ENCODE results near the gene INTS11.

The INTS11 gene

GRCh38 chr1:1342584-1343115, 18.2 kb upstream of the INTS11 start:
- no peak overlapping the region for H2AK5ac ChIP-seq (ENCODE audit: low read length)
- peaks cover 15% of the 10 kb centered on the region for H3K79me2 ChIP-seq (ENCODE audit: control insufficient read depth, insufficient read depth, low read length, poor library complexity)
- no peak overlapping the region for H3K18ac ChIP-seq (ENCODE audit: low read length)
- no peak overlapping the region for H4K8ac ChIP-seq (ENCODE audit: low read depth, low read length)
- no peak overlapping the region for H2BK120ac ChIP-seq (ENCODE audit: insufficient read depth, low read length, poor library complexity)
- no peak overlapping the region for H3K4ac ChIP-seq (ENCODE audit: low read depth, low read length)
- no peaks in the 10 kb centered on the region for H3K79me1 ChIP-seq (ENCODE audit: low read length)
- WGBS (ENCODE audit: extremely low coverage, insufficient coverage, insufficient read length), result no CpG with 5 or more reads among the region's 18 CpGs
- H3K4me1 ChIP-seq (ENCODE audit: control insufficient read depth in 1 of 2, insufficient read depth in 2 of 2, low read length in 2 of 2), result peaks cover 7 to 20% of the 10 kb centered on the region in 2 experiments
- no peak overlapping the region for H2BK5ac ChIP-seq (ENCODE audit: low read depth, low read length, poor library complexity)
- H3K4me2 ChIP-seq (ENCODE audit: low read length), result no peak overlapping the region
- peaks cover 13% of the 10 kb centered on the region for H3K9me3 ChIP-seq (ENCODE audit: insufficient read depth, low read depth, low read length)
- H4K91ac ChIP-seq (ENCODE audit: low read depth, low read length), result no peak overlapping the region
- no peak overlapping the region for H3K27ac ChIP-seq (ENCODE audit: low read depth, low read length)
- no peak overlapping the region for H3K9ac ChIP-seq (ENCODE audit: low read length)
- no peak for DNase-seq
- H2AFZ ChIP-seq (ENCODE audit: insufficient read depth, low read length, poor library complexity), result no peak overlapping the region
- no peak overlapping the region for H3K14ac ChIP-seq (ENCODE audit: low read length)
- no peak overlapping the region for H4K12ac ChIP-seq (ENCODE audit: low read depth, low read length)
- H3K27me3 ChIP-seq (ENCODE audit: insufficient read depth, low read length), result no peaks in the 10 kb centered on the region
- H3K4me3 ChIP-seq (ENCODE audit: low read depth, low read length), result no peak overlapping the region
- peaks cover 42 to 47% of the 10 kb centered on the region in 2 experiments for H3K36me3 ChIP-seq (ENCODE audit: control insufficient read depth in 1 of 2, insufficient read depth in 2 of 2, low read length in 2 of 2)
- no peak overlapping the region for H3K23ac ChIP-seq (ENCODE audit: low read length)
- H2BK12ac ChIP-seq (ENCODE audit: low read length), result no peak overlapping the region

GRCh38 chr1:1342061-1342562, 17.7 kb upstream of the INTS11 start:
- Histone ChIP-seq H3K9ac (ENCODE audit: low read length) (no peak overlapping the region), H2BK120ac (ENCODE audit: insufficient read depth, low read length, poor library complexity) (no peak overlapping the region)
- no CpG with 5 or more reads among the region's 28 CpGs for WGBS (ENCODE audit: extremely low coverage, insufficient coverage, insufficient read length)

DNA sequence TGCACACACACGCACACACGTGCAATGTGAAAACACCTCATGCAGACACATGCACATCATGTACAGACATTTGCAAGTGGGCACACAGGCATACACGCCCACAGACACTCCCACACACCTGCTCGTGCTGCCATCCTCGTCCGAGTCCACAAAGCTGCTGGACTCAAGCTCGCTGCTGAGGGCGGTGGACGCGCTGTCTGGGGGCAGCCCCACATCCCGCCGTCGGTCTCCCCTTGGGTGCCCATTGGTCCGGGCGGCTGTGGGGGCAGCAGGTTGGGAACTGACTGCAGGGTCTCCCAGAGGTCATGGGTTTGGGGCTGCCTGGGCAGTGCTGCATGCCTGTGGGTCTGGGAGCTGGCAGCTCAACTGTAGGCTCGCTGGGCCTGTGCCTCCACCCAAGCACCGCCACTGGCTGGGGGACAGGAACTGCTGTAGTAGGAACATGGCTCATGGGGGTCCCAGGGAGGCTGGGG, 17.1 kb upstream of the INTS11 start:
- H2AK5ac ChIP-seq (ENCODE audit: low read length), result no peak overlapping the region
- H3K4me2 ChIP-seq (ENCODE audit: low read length), result no peak overlapping the region
- no peak overlapping the region for H2BK120ac ChIP-seq (ENCODE audit: insufficient read depth, low read length, poor library complexity)
- no peak overlapping the region for H3K23ac ChIP-seq (ENCODE audit: low read length)
- WGBS (ENCODE audit: extremely low coverage, insufficient coverage, insufficient read length), result no CpG with 5 or more reads among the region's 17 CpGs
- H4K12ac ChIP-seq (ENCODE audit: low read depth, low read length), result no peak overlapping the region
- no peak overlapping the region for H3K9ac ChIP-seq (ENCODE audit: low read length)
- H3K79me2 ChIP-seq (ENCODE audit: control insufficient read depth, insufficient read depth, low read length, poor library complexity), result peaks cover 7% of the 10 kb centered on the region
- H3K9me3 ChIP-seq (ENCODE audit: insufficient read depth, low read depth, low read length), result peaks cover 13% of the 10 kb centered on the region
- H3K79me1 ChIP-seq (ENCODE audit: low read length), result no peaks in the 10 kb centered on the region
- H3K14ac ChIP-seq (ENCODE audit: low read length), result no peak overlapping the region
- no peak overlapping the region for H3K4ac ChIP-seq (ENCODE audit: low read depth, low read length)
- H3K4me3 ChIP-seq (ENCODE audit: low read depth, low read length), result peak overlapping the region; percentile 8
- no peak overlapping the region for H4K8ac ChIP-seq (ENCODE audit: low read depth, low read length)
- no peak overlapping the region for H3K27ac ChIP-seq (ENCODE audit: low read depth, low read length)
- no peak overlapping the region for H2BK12ac ChIP-seq (ENCODE audit: low read length)
- no peaks in the 10 kb centered on the region for H3K27me3 ChIP-seq (ENCODE audit: insufficient read depth, low read length)
- peaks cover 52 to 56% of the 10 kb centered on the region in 2 experiments for H3K36me3 ChIP-seq (ENCODE audit: control insufficient read depth in 1 of 2, insufficient read depth in 2 of 2, low read length in 2 of 2)
- DNase-seq, result no peak
- H4K91ac ChIP-seq (ENCODE audit: low read depth, low read length), result no peak overlapping the region
- H2BK5ac ChIP-seq (ENCODE audit: low read depth, low read length, poor library complexity), result no peak overlapping the region
- no peak overlapping the region for H3K18ac ChIP-seq (ENCODE audit: low read length)
- peaks cover 2 to 13% of the 10 kb centered on the region in 2 experiments for H3K4me1 ChIP-seq (ENCODE audit: control insufficient read depth in 1 of 2, insufficient read depth in 2 of 2, low read length in 2 of 2)
- H2AFZ ChIP-seq (ENCODE audit: insufficient read depth, low read length, poor library complexity), result no peak overlapping the region

More at GRCh38 chr1:1342061-1342562, 17.7 kb upstream of the INTS11 start:
- Histone ChIP-seq H3K79me1 (ENCODE audit: low read length) (no peaks in the 10 kb centered on the region), H2AK5ac (ENCODE audit: low read length) (no peak overlapping the region), H3K79me2 (ENCODE audit: control insufficient read depth, insufficient read depth, low read length, poor library complexity) (peaks cover 10% of the 10 kb centered on the region), H3K23ac (ENCODE audit: low read length) (no peak overlapping the region), H3K27me3 (ENCODE audit: insufficient read depth, low read length) (no peaks in the 10 kb centered on the region), H2AFZ (ENCODE audit: insufficient read depth, low read length, poor library complexity) (no peak overlapping the region), H3K14ac (ENCODE audit: low read length) (no peak overlapping the region), H3K9me3 (ENCODE audit: insufficient read depth, low read depth, low read length) (peaks cover 13% of the 10 kb centered on the region), H3K4me3 (ENCODE audit: low read depth, low read length) (no peak overlapping the region), H2BK5ac (ENCODE audit: low read depth, low read length, poor library complexity) (no peak overlapping the region), H3K4ac (ENCODE audit: low read depth, low read length) (no peak overlapping the region), H4K8ac (ENCODE audit: low read depth, low read length) (no peak overlapping the region), H4K91ac (ENCODE audit: low read depth, low read length) (no peak overlapping the region), H3K18ac (ENCODE audit: low read length) (no peak overlapping the region), H3K36me3 (ENCODE audit: control insufficient read depth in 1 of 2, insufficient read depth in 2 of 2, low read length in 2 of 2) (peaks cover 48 to 52% of the 10 kb centered on the region in 2 experiments), H4K12ac (ENCODE audit: low read depth, low read length) (no peak overlapping the region), H3K4me2 (ENCODE audit: low read length) (no peak overlapping the region), H3K4me1 (ENCODE audit: control insufficient read depth in 1 of 2, insufficient read depth in 2 of 2, low read length in 2 of 2) (peaks cover 2 to 16% of the 10 kb centered on the region in 2 experiments), H2BK12ac (ENCODE audit: low read length) (no peak overlapping the region), H3K27ac (ENCODE audit: low read depth, low read length) (no peak overlapping the region)
- no peak for DNase-seq

- Histone ChIP-seq H2BK12ac (ENCODE audit: low read length) (no peak overlapping the region), H2BK120ac (ENCODE audit: insufficient read depth, low read length, poor library complexity) (no peak overlapping the region), H3K27ac (ENCODE audit: low read depth, low read length) (no peak overlapping the region), H3K27me3 (ENCODE audit: insufficient read depth, low read length) (no peaks in the 10 kb centered on the region), H3K4me2 (ENCODE audit: low read length) (no peak overlapping the region), H2AFZ (ENCODE audit: insufficient read depth, low read length, poor library complexity) (no peak overlapping the region), H3K4ac (ENCODE audit: low read depth, low read length) (no peak overlapping the region), H3K18ac (ENCODE audit: low read length) (no peak overlapping the region), H3K79me2 (ENCODE audit: control insufficient read depth, insufficient read depth, low read length, poor library complexity) (peaks cover 1% of the 10 kb centered on the region), H3K23ac (ENCODE audit: low read length) (no peak overlapping the region), H3K36me3 (ENCODE audit: control insufficient read depth in 1 of 2, insufficient read depth in 2 of 2, low read length in 2 of 2) (peaks cover 56 to 58% of the 10 kb centered on the region in 2 experiments), H3K9ac (ENCODE audit: low read length) (no peak overlapping the region), H3K14ac (ENCODE audit: low read length) (no peak overlapping the region), H3K4me1 (ENCODE audit: control insufficient read depth in 1 of 2, insufficient read depth in 2 of 2, low read length in 2 of 2) (peaks cover 2 to 9% of the 10 kb centered on the region in 2 experiments), H2AK5ac (ENCODE audit: low read length) (no peak overlapping the region), H3K4me3 (ENCODE audit: low read depth, low read length) (peak overlapping the region; percentile 27), H3K9me3 (ENCODE audit: insufficient read depth, low read depth, low read length) (peaks cover 13% of the 10 kb centered on the region), H3K79me1 (ENCODE audit: low read length) (no peaks in the 10 kb centered on the region), H4K8ac (ENCODE audit: low read depth, low read length) (no peak overlapping the region), H4K12ac (ENCODE audit: low read depth, low read length) (no peak overlapping the region), H2BK5ac (ENCODE audit: low read depth, low read length, poor library complexity) (no peak overlapping the region), H4K91ac (ENCODE audit: low read depth, low read length) (no peak overlapping the region)
- no CpG with 5 or more reads among the region's 36 CpGs for WGBS (ENCODE audit: extremely low coverage, insufficient coverage, insufficient read length)
- DNase-seq, result no peak
These were observed 16.5 kb upstream of the INTS11 start for GRCh38 chr1:1340791-1341548.
